ENCODE data around the gene LRRC58. TPM values are rescaled to one million over a fixed set of nuclear protein-coding genes. Genes with fewer than 3 reads are reported as not detected.

Gene LRRC58
- polyA plus RNA-seq, 2 of the 4 experiments (the other 2 are of a cell fraction) = 14.8 to 29.9 TPM

- no peak for DNase-seq (ENCODE audit: low read depth in 1 of 2, low spot score in 1 of 2)
- Histone ChIP-seq H3K9me3 (no peaks in the 10 kb centered on the region), H3K4me2 (no peak overlapping the region), H3K27ac (no peak overlapping the region), H3K4me1 (no peaks in the 10 kb centered on the region), H3K4me3 (no peak overlapping the region)
- ChIA-PET POLR2A (no interaction called here), CTCF (interaction anchor here (1.2 kb wide), 1 partner anchor 11 kb away, joined by 3 read pairs; no protein-coding TSS in a partner anchor)
- no peak for ATAC-seq
- FAIRE-seq = no peak
- TF ChIP-seq RFX5 (IDR thresholded peaks at IDR 0.05) (no peak), E2F6 (IDR thresholded peaks at IDR 0.05; ENCODE audit: borderline replicate concordance, low read depth) (no peak), SREBF2 (IDR thresholded peaks at IDR 0.05) (no peak), CHD4 (IDR thresholded peaks at IDR 0.05; ENCODE audit: borderline replicate concordance) (no peak), HEYL (CRISPR knock-in tag; IDR thresholded peaks at IDR 0.05) (no peak), FOSL2 (IDR thresholded peaks at IDR 0.05) (no peak), FOSL2 (CRISPR knock-in tag; IDR thresholded peaks at IDR 0.05) (no peak), CEBPB (IDR thresholded peaks at IDR 0.05) (no peak), FOSB (CRISPR knock-in tag; IDR thresholded peaks at IDR 0.05) (no peak), POLR2A (IDR thresholded peaks at IDR 0.05; ENCODE audit: low read length) (no peak), JUN (IDR thresholded peaks at IDR 0.05) (no peak), ESRRA (IDR thresholded peaks at IDR 0.05; ENCODE audit: borderline replicate concordance, low read length) (no peak), TFCP2L1 (CRISPR knock-in tag; IDR thresholded peaks at IDR 0.05) (no peak), SMC3 (IDR thresholded peaks at IDR 0.05) (no peak), EHMT2 (IDR thresholded peaks at IDR 0.05; ENCODE audit: low read depth) (no peak), MYC (IDR thresholded peaks at IDR 0.05; ENCODE audit: borderline replicate concordance, low read length) (no peak), RCOR1 (IDR thresholded peaks at IDR 0.05; ENCODE audit: low read depth, low read length) (no peak)
- 82% methylated on average over 2 of the region's 2 CpGs for WGBS (ENCODE audit: missing lambda C conversion rate)
Measured at GRCh38 chr3:120393761-120394160, 44.6 kb upstream of the LRRC58 start.

GRCh38 chr3:120393243-120393642 is 44.1 kb upstream of the LRRC58 start:
- ChIA-PET POLR2A (no interaction called here), CTCF (interaction anchor here (0.6 to 1.5 kb wide), 3 partner anchors 10 to 120 kb away, joined by 3 to 5 read pairs (median 3); no protein-coding TSS in a partner anchor)
- TF ChIP-seq KDM1A (IDR thresholded peaks at IDR 0.05; ENCODE audit: low read depth) = no peak
- TF ChIP-seq CBX8 (IDR thresholded peaks at IDR 0.05) = no peak
- TF ChIP-seq BCL3 (IDR thresholded peaks at IDR 0.05) = no peak
- no peak for TF ChIP-seq BHLHE40 (IDR thresholded peaks at IDR 0.05; ENCODE audit: low read depth, low read length)
- no peak for TF ChIP-seq PHF8 (IDR thresholded peaks at IDR 0.05; ENCODE audit: borderline replicate concordance, low read depth)
- no peak for TF ChIP-seq USF2 (IDR thresholded peaks at IDR 0.05)
- no peak for TF ChIP-seq FOSL2 (IDR thresholded peaks at IDR 0.05)
- TF ChIP-seq FOSL2 (CRISPR knock-in tag; IDR thresholded peaks at IDR 0.05) = no peak
- no peak for TF ChIP-seq ZSCAN20 (CRISPR knock-in tag; IDR thresholded peaks at IDR 0.05)
- no peak for TF ChIP-seq NPAS2 (CRISPR knock-in tag; IDR thresholded peaks at IDR 0.05; ENCODE audit: borderline replicate concordance)
- TF ChIP-seq HMGXB4 (CRISPR knock-in tag; IDR thresholded peaks at IDR 0.05; ENCODE audit: borderline replicate concordance) = no peak
- TF ChIP-seq CEBPB (IDR thresholded peaks at IDR 0.05) = no peak
- TF ChIP-seq JUN (IDR thresholded peaks at IDR 0.05) = no peak
- no peak for TF ChIP-seq SMC3 (IDR thresholded peaks at IDR 0.05)
- no peak for TF ChIP-seq RCOR1 (IDR thresholded peaks at IDR 0.05; ENCODE audit: low read depth, low read length)
- TF ChIP-seq ZNF302 (CRISPR knock-in tag; IDR thresholded peaks at IDR 0.05) = no peak
- TF ChIP-seq RARB (CRISPR knock-in tag; IDR thresholded peaks at IDR 0.05) = no peak
- TF ChIP-seq ESRRA (IDR thresholded peaks at IDR 0.05; ENCODE audit: borderline replicate concordance, low read length) = no peak
- no peak for TF ChIP-seq GATA3 (IDR thresholded peaks at IDR 0.05; ENCODE audit: borderline replicate concordance)
- no peak for TF ChIP-seq MAX (IDR thresholded peaks at IDR 0.05)
- no peak for ATAC-seq
- Histone ChIP-seq H3K9me3 (no peaks in the 10 kb centered on the region), H3K4me1 (no peaks in the 10 kb centered on the region), H3K4me3 (no peak overlapping the region), H3K4me2 (no peak overlapping the region), H3K27ac (no peak overlapping the region)
- no peak for FAIRE-seq
- 70% methylated on average over 4 of the region's 4 CpGs for WGBS (ENCODE audit: missing lambda C conversion rate)
- no peak for DNase-seq (ENCODE audit: low read depth in 1 of 2, low spot score in 1 of 2)

Measured in A549 (cell line).